ENCODE results near the gene SLC1A4. TPM values are rescaled to one million over a fixed set of nuclear protein-coding genes. Genes with fewer than 3 reads are reported as not detected.

The SLC1A4 gene
- total and polyA plus RNA-seq, 10 of the 15 experiments (the other 5 are each of a cell fraction or from before 2014, with no cell fraction given) = 10.8 to 43.2 (median 27.7) TPM

GRCh38 chr2:64988420-64989125, 626 bp upstream of the SLC1A4 start (continued):
- TF ChIP-seq POU2F2 (IDR thresholded peaks at IDR 0.05; ENCODE audit: borderline replicate concordance, low read depth, low read length) = peak; percentile 66
- TF ChIP-seq E2F4 (IDR thresholded peaks at IDR 0.05; ENCODE audit: low read depth, low read length) = no peak
- peak; percentile 58 for TF ChIP-seq MXI1 (IDR thresholded peaks at IDR 0.05; ENCODE audit: low read depth, low read length)
- peak in 1 of 2 experiments; percentile 69; a peak in 1 of 3 replicates for TF ChIP-seq EGR1 (IDR thresholded peaks at IDR 0.05; ENCODE audit: borderline replicate concordance in 1 of 2, low read depth in 2 of 2, low read length in 2 of 2)
- TF ChIP-seq HSF1 (IDR thresholded peaks at IDR 0.05; ENCODE audit: low read depth, low read length) = no peak
- no peak for TF ChIP-seq MYC (IDR thresholded peaks at IDR 0.05; ENCODE audit: insufficient read depth, insufficient read length, insufficient replicate concordance, low read length, severe bottlenecking)
- no peak for TF ChIP-seq ASH2L (IDR thresholded peaks at IDR 0.05; ENCODE audit: borderline replicate concordance, low read depth)

Data from GM12878 (cell line).